ENCODE data around the gene PPP1R18. TPM values are rescaled to one million over a fixed set of nuclear protein-coding genes. Genes with fewer than 3 reads are reported as not detected.

PPP1R18 gene
- total RNA-seq, 2 experiments from 2014 or later: 30.9 to 31.6 TPM

GRCh38 chr6:30657454-30657853, 29.0 kb downstream of the PPP1R18 start:
- Histone ChIP-seq H3K4me1 (ENCODE audit: insufficient read depth, low read length) (no peaks in the 10 kb centered on the region), H3K4me3 (ENCODE audit: low read length) (no peak overlapping the region), H3K27me3 (ENCODE audit: control insufficient read depth in 1 of 2, insufficient read depth in 2 of 2, low read length in 2 of 2) (no peaks in the 10 kb centered on the region), H3K27ac (ENCODE audit: low read depth in 1 of 2, low read length in 2 of 2) (no peak overlapping the region), H3K36me3 (ENCODE audit: insufficient read depth, low read length) (peaks cover 85% of the 10 kb centered on the region), H3K9me3 (ENCODE audit: control insufficient read depth in 1 of 2, insufficient read depth in 1 of 2, low read length in 2 of 2) (no peaks in the 10 kb centered on the region)
- H3K4me1 Mint-ChIP-seq (ENCODE audit: low read depth): no peaks in the 10 kb centered on the region
- intact Hi-C loops (cut with DNase I, micrococcal nuclease): no loop called here
- POLR2A ChIA-PET: interaction anchor here (1.5 kb wide), 1 partner anchor 42 kb away, joined by 3 read pairs; no protein-coding TSS in a partner anchor
- no peaks in the 10 kb centered on the region for H3K9me3 Mint-ChIP-seq
- no peak overlapping the region for H3K4me3 Mint-ChIP-seq
- peaks cover 89% of the 10 kb centered on the region for H3K36me3 Mint-ChIP-seq (ENCODE audit: low read depth)
- CTCF ChIA-PET: no interaction called here
- no peaks in the 10 kb centered on the region for H3K27me3 Mint-ChIP-seq
- DNase-seq: no peak
- H3K27ac Mint-ChIP-seq: no peak overlapping the region
- no peak for TF ChIP-seq CTCF (IDR thresholded peaks at IDR 0.05)
- ATAC-seq (ENCODE audit: poor library complexity): no peak

GRCh38 chr6:30656513-30656912, 29.9 kb downstream of the PPP1R18 start:
- Histone ChIP-seq H3K4me1 (ENCODE audit: insufficient read depth, low read length) (no peaks in the 10 kb centered on the region), H3K36me3 (ENCODE audit: insufficient read depth, low read length) (peaks cover 85% of the 10 kb centered on the region), H3K27ac (ENCODE audit: low read depth in 1 of 2, low read length in 2 of 2) (no peak overlapping the region), H3K27me3 (ENCODE audit: control insufficient read depth in 1 of 2, insufficient read depth in 2 of 2, low read length in 2 of 2) (no peaks in the 10 kb centered on the region), H3K4me3 (ENCODE audit: low read length) (no peak overlapping the region), H3K9me3 (ENCODE audit: control insufficient read depth in 1 of 2, insufficient read depth in 1 of 2, low read length in 2 of 2) (no peaks in the 10 kb centered on the region)
- Mint-ChIP-seq H3K27me3 (no peaks in the 10 kb centered on the region), H3K9me3 (no peaks in the 10 kb centered on the region), H3K36me3 (ENCODE audit: low read depth) (peaks cover 89% of the 10 kb centered on the region), H3K4me3 (no peak overlapping the region), H3K27ac (no peak overlapping the region), H3K4me1 (ENCODE audit: low read depth) (no peaks in the 10 kb centered on the region)
- ChIA-PET POLR2A (interaction anchor here (0.5 to 1.5 kb wide), 3 partner anchors 41 to 638 kb away, joined by 3 read pairs; no protein-coding TSS in a partner anchor), CTCF (interaction anchor here (0.7 kb wide), 1 partner anchor 203 kb away, joined by 3 read pairs; no protein-coding TSS in a partner anchor)
- intact Hi-C loops (cut with DNase I, micrococcal nuclease): no loop called here
- DNase-seq: peak in 2 of 14 experiments; percentile 34 to 39
- no peak for TF ChIP-seq CTCF (IDR thresholded peaks at IDR 0.05)
- no peak for ATAC-seq (ENCODE audit: poor library complexity)

- Histone ChIP-seq H3K4me3 (ENCODE audit: low read length) (no peak overlapping the region), H3K9me3 (ENCODE audit: control insufficient read depth in 1 of 2, insufficient read depth in 1 of 2, low read length in 2 of 2) (no peaks in the 10 kb centered on the region), H3K27ac (ENCODE audit: low read depth in 1 of 2, low read length in 2 of 2) (no peak overlapping the region), H3K27me3 (ENCODE audit: control insufficient read depth in 1 of 2, insufficient read depth in 2 of 2, low read length in 2 of 2) (no peaks in the 10 kb centered on the region), H3K36me3 (ENCODE audit: insufficient read depth, low read length) (peaks cover 88% of the 10 kb centered on the region), H3K4me1 (ENCODE audit: insufficient read depth, low read length) (no peaks in the 10 kb centered on the region)
- intact Hi-C loops (cut with DNase I, micrococcal nuclease): no loop called here
- no peak for ATAC-seq (ENCODE audit: poor library complexity)
- Mint-ChIP-seq H3K4me3 (no peak overlapping the region), H3K27me3 (no peaks in the 10 kb centered on the region), H3K36me3 (ENCODE audit: low read depth) (peaks cover 92% of the 10 kb centered on the region), H3K4me1 (ENCODE audit: low read depth) (no peaks in the 10 kb centered on the region), H3K9me3 (no peaks in the 10 kb centered on the region), H3K27ac (no peak overlapping the region)
- DNase-seq: no peak
- POLR2A ChIA-PET: no interaction called here
- no peak for TF ChIP-seq CTCF (IDR thresholded peaks at IDR 0.05)
- CTCF ChIA-PET: no interaction called here
Observed at GRCh38 chr6:30655743-30656094, 30.7 kb downstream of the PPP1R18 start.
